Brain microvascular endothelial cell (primary cell): ENCODE measurements around the gene SH2D2A.
A peak's percentile ranks its signal among the peaks of the same experiment; 100 is the strongest.

Source experiments
- DNase-seq: peaks from one replicate; pipeline ENCODE4 v3.0.0-alpha.2; 2020
- H3K27ac ChIP-seq: fragments of 250-450 bp; sonication (Bioruptor Pico); 2 replicates; pipeline ENCODE4 v1.5.1; 2020; ENCODE audit warnings: mild to moderate bottlenecking, moderate library complexity
- H3K27me3 ChIP-seq: fragments of 250-450 bp; sonication (Bioruptor Pico); replicated peaks from 2 replicates; pipeline ENCODE4 v1.5.1; 2020; ENCODE audit warnings: mild to moderate bottlenecking
- H3K36me3 ChIP-seq: fragments of 250-450 bp; sonication (Bioruptor Pico); replicated peaks from 2 replicates; pipeline ENCODE4 v1.5.1; 2020; ENCODE audit warnings: mild to moderate bottlenecking
- H3K4me3 ChIP-seq: 2 replicates; pipeline ENCODE4 v1.5.1; 2011; ENCODE audit warnings: low read depth, mild to moderate bottlenecking, control low read depth, low read length, moderate library complexity
- in situ Hi-C: cut with HindIII; loops from 2 replicates; pipeline ENCODE4 v1.10.0; 2017; ENCODE audit warnings: low sequenced_read_pairs, low pct_ligation_motif_present
- TF ChIP-seq, protein P1 (sequence below): IDR thresholded peaks from 2 replicates; pipeline ENCODE4 v1.5.1; 2011; ENCODE audit warnings: low read depth, mild to moderate bottlenecking, moderate library complexity, low read length, control low read depth, inconsistent platforms; ENCODE audit errors: missing control alignments

Gene SH2D2A

GRCh38 chr1:156846643-156847042 is 30.0 kb upstream of the SH2D2A start:
- no peak overlapping the region for H3K27ac ChIP-seq
- TF ChIP-seq, protein P1, sequence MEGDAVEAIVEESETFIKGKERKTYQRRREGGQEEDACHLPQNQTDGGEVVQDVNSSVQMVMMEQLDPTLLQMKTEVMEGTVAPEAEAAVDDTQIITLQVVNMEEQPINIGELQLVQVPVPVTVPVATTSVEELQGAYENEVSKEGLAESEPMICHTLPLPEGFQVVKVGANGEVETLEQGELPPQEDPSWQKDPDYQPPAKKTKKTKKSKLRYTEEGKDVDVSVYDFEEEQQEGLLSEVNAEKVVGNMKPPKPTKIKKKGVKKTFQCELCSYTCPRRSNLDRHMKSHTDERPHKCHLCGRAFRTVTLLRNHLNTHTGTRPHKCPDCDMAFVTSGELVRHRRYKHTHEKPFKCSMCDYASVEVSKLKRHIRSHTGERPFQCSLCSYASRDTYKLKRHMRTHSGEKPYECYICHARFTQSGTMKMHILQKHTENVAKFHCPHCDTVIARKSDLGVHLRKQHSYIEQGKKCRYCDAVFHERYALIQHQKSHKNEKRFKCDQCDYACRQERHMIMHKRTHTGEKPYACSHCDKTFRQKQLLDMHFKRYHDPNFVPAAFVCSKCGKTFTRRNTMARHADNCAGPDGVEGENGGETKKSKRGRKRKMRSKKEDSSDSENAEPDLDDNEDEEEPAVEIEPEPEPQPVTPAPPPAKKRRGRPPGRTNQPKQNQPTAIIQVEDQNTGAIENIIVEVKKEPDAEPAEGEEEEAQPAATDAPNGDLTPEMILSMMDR, result no peak
- in situ Hi-C loops, result no loop called here
- no peak overlapping the region for H3K4me3 ChIP-seq
- H3K36me3 ChIP-seq, result no peaks in the 10 kb centered on the region
- DNase-seq, result no peak
- peaks cover 52% of the 10 kb centered on the region for H3K27me3 ChIP-seq

DNA sequence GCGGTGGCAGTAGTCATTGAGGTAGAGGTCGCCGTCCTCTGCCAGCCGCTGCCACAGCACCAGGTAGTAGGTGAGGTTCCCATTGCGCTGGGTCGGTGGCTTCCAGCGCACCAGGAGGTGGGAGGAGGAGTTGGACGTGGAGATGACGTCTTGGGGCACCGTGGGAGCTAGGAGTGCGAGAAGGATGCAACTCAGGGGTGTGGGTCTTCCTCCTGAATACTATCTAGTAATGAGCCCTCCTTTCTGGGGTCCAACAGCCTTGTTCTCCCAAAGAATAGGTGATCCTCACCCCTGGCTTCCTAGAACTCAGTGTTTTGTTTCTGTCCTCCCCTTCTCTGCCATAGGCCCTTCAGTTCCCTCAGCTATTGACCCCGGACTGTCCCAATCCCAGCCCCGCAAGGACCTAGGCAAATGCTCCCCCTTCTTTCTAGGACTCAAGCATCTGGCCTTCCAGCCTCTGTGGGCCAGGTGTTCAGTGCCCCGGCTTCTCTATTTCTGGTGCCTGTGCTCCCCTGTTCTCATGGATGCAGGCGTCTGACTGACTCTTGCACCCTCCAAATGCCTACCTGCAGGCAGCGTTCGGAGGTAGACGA is 29.4 kb upstream of the SH2D2A start:
- no peak for DNase-seq
- H3K27me3 ChIP-seq, result peaks cover 52% of the 10 kb centered on the region
- no peak overlapping the region for H3K4me3 ChIP-seq
- no peaks in the 10 kb centered on the region for H3K36me3 ChIP-seq
- in situ Hi-C loops, result no loop called here
- TF ChIP-seq, protein P1, result no peak
- no peak overlapping the region for H3K27ac ChIP-seq

DNA sequence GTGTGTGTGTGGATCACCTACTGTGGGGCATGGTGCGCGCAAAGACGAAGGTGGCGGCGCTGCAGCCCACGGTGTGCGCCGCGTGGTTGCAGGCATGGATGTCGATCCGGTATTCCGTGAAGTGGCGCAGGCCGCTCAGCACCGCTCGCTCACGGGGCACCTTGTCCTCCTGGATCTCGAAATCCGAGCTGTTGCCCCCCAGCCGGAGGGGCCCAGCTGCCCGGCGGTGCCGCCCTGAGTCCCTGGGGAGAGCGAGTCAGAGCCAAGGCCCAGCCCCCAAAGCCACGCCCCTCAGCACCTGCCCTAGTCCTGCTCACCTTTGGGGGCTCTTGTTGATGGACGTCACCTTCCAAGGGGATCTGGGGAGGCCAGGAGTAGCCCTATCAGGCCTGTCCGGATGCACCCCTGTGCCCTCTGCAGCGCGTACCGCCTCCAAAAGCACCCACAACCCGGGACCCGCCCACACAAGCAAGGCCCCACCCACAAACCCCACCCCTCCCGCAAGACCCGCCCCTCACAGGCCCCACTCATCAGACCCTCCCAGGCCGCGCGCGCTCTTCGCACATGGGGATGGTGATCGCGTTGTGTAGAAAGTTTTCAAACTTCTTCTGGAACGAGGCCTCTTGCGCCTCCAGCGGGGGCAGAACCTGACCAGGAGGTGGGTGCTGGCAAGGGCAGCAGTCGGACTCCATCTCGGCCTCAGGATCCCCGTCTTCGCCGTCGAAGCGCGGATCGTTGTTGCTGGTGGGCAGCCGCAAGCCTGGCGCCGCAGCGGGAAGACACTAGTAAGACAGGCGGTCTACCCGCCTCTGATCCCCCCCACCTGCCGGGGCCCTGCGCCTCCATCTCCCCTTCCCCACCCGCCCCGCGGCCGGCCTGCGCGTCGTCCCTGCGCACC is 28.7 kb upstream of the SH2D2A start:
- Histone ChIP-seq H3K27me3 (peaks cover 52% of the 10 kb centered on the region), H3K4me3 (no peak overlapping the region), H3K36me3 (no peaks in the 10 kb centered on the region), H3K27ac (no peak overlapping the region)
- no peak for DNase-seq
- in situ Hi-C loops, result no loop called here
- TF ChIP-seq, protein P1, result peak; percentile 9

GRCh38 chr1:156844638-156845037 is 28.0 kb upstream of the SH2D2A start:
- no peak for DNase-seq
- in situ Hi-C loops, result no loop called here
- peaks cover 52% of the 10 kb centered on the region for H3K27me3 ChIP-seq
- H3K4me3 ChIP-seq, result no peak overlapping the region
- no peaks in the 10 kb centered on the region for H3K36me3 ChIP-seq
- no peak overlapping the region for H3K27ac ChIP-seq
- TF ChIP-seq, protein P1, result no peak

GRCh38 chr1:156844102-156844501 is 27.5 kb upstream of the SH2D2A start:
- no peaks in the 10 kb centered on the region for H3K36me3 ChIP-seq
- H3K4me3 ChIP-seq, result no peak overlapping the region
- no peak overlapping the region for H3K27ac ChIP-seq
- H3K27me3 ChIP-seq, result peaks cover 51% of the 10 kb centered on the region
- TF ChIP-seq, protein P1, result no peak
- in situ Hi-C loops, result no loop called here
- DNase-seq, result no peak
